Measurements from ENCODE around the gene PROSER3. TPM values are rescaled to one million over a fixed set of nuclear protein-coding genes. Genes with fewer than 3 reads are reported as not detected.
A peak's percentile ranks its signal among the peaks of the same experiment; 100 is the strongest.

PROSER3 gene
- total and polyA plus RNA-seq, 2 of the 13 experiments (the other 11 are each of a cell fraction or from before 2014, with no cell fraction given): 5.1 to 5.7 TPM

DNA sequence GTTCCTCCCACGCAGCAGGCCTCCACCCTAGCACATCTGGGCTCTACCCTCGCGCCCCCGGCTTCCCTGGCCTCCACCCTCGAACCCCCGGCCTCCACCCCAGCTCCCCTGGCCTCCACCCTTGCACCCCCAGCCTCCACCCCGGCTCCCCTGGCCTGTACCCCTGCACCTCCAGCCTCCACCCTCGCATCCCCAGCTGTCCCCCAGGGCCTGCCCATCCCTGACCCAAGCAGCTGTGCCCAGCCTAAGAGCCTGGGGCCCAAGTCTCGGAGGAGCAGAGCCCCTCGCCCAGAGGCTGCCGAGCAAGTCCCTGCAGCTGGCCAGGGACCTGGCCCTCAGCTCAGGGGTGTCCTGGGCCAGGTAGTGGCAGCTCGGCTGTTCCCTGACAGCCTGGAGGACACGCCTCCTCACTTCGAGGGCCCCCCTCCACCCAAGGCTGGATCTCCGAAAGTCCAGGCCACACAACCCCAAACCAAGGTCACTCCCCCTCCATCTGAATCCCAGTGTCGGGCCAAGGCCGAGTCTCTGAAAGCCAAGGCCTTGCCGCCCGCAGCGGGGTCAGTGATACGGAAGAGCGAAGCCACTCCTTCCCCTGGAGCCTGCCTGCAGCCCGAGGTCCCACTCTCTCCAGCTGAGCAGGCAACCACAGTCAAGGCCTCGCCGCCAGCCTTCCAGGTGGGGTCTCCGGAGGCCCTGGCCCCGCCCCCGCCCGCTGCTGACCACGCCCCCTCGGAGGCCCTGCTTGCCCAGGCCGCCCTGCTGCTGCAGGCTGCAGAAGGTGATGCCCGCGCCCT is 9.5 kb downstream of the PROSER3 start (continued):
- TF ChIP-seq ZNF777 (CRISPR knock-in tag; IDR thresholded peaks at IDR 0.05) (no peak), FOXK2 (IDR thresholded peaks at IDR 0.05) (no peak), ZNF672 (CRISPR knock-in tag; IDR thresholded peaks at IDR 0.05) (no peak), ZFX (CRISPR knock-in tag; IDR thresholded peaks at IDR 0.05; ENCODE audit: low read depth) (peak; percentile 81), ZNF451 (CRISPR knock-in tag; IDR thresholded peaks at IDR 0.05) (no peak), HNRNPK (IDR thresholded peaks at IDR 0.05; ENCODE audit: low read depth, low read length, poor library complexity, severe bottlenecking) (no peak), ZNF280B (CRISPR knock-in tag; IDR thresholded peaks at IDR 0.05; ENCODE audit: borderline replicate concordance) (no peak)
- TF ChIP-seq, protein P1, sequence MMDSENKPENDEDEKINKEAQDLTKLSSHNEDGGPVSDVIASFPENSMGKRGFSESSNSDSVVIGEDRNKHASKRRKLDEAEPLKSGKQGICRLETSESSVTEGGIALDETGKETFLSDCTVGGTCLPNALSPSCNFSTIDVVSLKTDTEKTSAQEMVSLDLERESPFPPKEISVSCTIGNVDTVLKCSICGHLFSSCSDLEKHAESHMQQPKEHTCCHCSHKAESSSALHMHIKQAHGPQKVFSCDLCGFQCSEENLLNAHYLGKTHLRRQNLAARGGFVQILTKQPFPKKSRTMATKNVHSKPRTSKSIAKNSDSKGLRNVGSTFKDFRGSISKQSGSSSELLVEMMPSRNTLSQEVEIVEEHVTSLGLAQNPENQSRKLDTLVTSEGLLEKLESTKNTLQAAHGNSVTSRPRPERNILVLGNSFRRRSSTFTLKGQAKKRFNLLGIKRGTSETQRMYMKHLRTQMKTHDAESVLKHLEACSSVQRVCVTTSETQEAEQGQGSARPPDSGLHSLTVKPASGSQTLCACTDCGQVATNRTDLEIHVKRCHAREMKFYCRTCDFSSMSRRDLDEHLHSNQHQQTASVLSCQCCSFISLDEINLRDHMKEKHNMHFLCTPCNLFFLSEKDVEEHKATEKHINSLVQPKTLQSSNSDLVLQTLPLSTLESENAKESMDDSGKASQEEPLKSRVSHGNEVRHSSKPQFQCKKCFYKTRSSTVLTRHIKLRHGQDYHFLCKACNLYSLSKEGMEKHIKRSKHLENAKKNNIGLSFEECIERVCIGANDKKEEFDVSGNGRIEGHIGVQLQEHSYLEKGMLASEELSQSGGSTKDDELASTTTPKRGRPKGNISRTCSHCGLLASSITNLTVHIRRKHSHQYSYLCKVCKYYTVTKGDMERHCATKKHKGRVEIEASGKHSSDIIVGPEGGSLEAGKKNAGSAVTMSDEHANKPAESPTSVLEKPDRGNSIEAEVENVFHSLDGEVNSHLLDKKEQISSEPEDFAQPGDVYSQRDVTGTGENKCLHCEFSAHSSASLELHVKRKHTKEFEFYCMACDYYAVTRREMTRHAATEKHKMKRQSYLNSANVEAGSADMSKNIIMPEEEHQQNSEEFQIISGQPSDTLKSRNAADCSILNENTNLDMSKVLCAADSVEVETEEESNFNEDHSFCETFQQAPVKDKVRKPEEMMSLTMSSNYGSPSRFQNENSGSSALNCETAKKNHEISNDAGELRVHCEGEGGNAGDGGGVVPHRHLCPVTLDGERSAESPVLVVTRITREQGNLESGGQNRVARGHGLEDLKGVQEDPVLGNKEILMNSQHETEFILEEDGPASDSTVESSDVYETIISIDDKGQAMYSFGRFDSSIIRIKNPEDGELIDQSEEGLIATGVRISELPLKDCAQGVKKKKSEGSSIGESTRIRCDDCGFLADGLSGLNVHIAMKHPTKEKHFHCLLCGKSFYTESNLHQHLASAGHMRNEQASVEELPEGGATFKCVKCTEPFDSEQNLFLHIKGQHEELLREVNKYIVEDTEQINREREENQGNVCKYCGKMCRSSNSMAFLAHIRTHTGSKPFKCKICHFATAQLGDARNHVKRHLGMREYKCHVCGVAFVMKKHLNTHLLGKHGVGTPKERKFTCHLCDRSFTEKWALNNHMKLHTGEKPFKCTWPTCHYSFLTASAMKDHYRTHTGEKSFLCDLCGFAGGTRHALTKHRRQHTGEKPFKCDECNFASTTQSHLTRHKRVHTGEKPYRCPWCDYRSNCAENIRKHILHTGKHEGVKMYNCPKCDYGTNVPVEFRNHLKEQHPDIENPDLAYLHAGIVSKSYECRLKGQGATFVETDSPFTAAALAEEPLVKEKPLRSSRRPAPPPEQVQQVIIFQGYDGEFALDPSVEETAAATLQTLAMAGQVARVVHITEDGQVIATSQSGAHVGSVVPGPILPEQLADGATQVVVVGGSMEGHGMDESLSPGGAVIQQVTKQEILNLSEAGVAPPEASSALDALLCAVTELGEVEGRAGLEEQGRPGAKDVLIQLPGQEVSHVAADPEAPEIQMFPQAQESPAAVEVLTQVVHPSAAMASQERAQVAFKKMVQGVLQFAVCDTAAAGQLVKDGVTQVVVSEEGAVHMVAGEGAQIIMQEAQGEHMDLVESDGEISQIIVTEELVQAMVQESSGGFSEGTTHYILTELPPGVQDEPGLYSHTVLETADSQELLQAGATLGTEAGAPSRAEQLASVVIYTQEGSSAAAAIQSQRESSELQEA (CRISPR knock-in tag; IDR thresholded peaks at IDR 0.05; ENCODE audit: not compliant biosample characterization): no peak
- TF ChIP-seq, protein P2, sequence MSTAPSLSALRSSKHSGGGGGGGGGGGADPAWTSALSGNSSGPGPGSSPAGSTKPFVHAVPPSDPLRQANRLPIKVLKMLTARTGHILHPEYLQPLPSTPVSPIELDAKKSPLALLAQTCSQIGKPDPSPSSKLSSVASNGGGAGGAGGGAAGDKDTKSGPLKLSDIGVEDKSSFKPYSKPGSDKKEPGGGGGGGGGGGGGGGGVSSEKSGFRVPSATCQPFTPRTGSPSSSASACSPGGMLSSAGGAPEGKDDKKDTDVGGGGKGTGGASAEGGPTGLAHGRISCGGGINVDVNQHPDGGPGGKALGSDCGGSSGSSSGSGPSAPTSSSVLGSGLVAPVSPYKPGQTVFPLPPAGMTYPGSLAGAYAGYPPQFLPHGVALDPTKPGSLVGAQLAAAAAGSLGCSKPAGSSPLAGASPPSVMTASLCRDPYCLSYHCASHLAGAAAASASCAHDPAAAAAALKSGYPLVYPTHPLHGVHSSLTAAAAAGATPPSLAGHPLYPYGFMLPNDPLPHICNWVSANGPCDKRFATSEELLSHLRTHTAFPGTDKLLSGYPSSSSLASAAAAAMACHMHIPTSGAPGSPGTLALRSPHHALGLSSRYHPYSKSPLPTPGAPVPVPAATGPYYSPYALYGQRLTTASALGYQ (CRISPR knock-in tag; IDR thresholded peaks at IDR 0.05): no peak
- TF ChIP-seq, protein P3, sequence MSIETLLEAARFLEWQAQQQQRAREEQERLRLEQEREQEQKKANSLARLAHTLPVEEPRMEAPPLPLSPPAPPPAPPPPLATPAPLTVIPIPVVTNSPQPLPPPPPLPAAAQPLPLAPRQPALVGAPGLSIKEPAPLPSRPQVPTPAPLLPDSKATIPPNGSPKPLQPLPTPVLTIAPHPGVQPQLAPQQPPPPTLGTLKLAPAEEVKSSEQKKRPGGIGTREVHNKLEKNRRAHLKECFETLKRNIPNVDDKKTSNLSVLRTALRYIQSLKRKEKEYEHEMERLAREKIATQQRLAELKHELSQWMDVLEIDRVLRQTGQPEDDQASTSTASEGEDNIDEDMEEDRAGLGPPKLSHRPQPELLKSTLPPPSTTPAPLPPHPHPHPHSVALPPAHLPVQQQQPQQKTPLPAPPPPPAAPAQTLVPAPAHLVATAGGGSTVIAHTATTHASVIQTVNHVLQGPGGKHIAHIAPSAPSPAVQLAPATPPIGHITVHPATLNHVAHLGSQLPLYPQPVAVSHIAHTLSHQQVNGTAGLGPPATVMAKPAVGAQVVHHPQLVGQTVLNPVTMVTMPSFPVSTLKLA (IDR thresholded peaks at IDR 0.05): no peak
- TF ChIP-seq, protein P4, sequence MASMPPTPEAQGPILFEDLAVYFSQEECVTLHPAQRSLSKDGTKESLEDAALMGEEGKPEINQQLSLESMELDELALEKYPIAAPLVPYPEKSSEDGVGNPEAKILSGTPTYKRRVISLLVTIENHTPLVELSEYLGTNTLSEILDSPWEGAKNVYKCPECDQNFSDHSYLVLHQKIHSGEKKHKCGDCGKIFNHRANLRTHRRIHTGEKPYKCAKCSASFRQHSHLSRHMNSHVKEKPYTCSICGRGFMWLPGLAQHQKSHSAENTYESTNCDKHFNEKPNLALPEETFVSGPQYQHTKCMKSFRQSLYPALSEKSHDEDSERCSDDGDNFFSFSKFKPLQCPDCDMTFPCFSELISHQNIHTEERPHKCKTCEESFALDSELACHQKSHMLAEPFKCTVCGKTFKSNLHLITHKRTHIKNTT (CRISPR knock-in tag; IDR thresholded peaks at IDR 0.05): no peak
- TF ChIP-seq, protein P5, sequence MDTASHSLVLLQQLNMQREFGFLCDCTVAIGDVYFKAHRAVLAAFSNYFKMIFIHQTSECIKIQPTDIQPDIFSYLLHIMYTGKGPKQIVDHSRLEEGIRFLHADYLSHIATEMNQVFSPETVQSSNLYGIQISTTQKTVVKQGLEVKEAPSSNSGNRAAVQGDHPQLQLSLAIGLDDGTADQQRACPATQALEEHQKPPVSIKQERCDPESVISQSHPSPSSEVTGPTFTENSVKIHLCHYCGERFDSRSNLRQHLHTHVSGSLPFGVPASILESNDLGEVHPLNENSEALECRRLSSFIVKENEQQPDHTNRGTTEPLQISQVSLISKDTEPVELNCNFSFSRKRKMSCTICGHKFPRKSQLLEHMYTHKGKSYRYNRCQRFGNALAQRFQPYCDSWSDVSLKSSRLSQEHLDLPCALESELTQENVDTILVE (CRISPR knock-in tag; IDR thresholded peaks at IDR 0.05): no peak

All from HepG2 (cell line).